GM21367 (cell line): Measurements from ENCODE around the gene TOR1B.
"Not testable (repeated sequence)": the region's sequence is repeated elsewhere in the genome, so short reads cannot be mapped to it uniquely, and the experiment has no call there.

ENCODE experiments used
- ATAC-seq: cut with Tn5 transposase; IDR thresholded peaks from one replicate; pipeline ENCODE4 v1.9.1; 2021; ENCODE audit not compliant: unreplicated experiment

The TOR1B gene

GRCh38 chr9:129802833-129803675 lies at the start of gene TOR1B:
Gene TOR1B (plus strand): TSS chr9:129803184. CDS start chr9:129803213, 29 bp downstream.
- peak; percentile 85 for ATAC-seq

GRCh38 chr9:129755151-129755550 lies 47.8 kb upstream of the TOR1B start:
- ATAC-seq = no peak

GRCh38 chr9:129756191-129756590 lies 46.8 kb upstream of the TOR1B start:
- no peak for ATAC-seq

- ATAC-seq = no peak
Observed at GRCh38 chr9:129757045-129757444, 45.9 kb upstream of the TOR1B start.

GRCh38 chr9:129759319-129759718 lies 43.7 kb upstream of the TOR1B start:
- ATAC-seq = no peak

- no peak for ATAC-seq
Observed at GRCh38 chr9:129759804-129760502, 43.0 kb upstream of the TOR1B start.

GRCh38 chr9:129760784-129761183 lies 42.2 kb upstream of the TOR1B start:
- not testable (repeated sequence) for ATAC-seq

GRCh38 chr9:129761293-129761900 lies 41.6 kb upstream of the TOR1B start:
- ATAC-seq = no peak

- no peak for ATAC-seq
Observed at GRCh38 chr9:129761901-129762369, 41.0 kb upstream of the TOR1B start.

- ATAC-seq = not testable (repeated sequence)
Observed at GRCh38 chr9:129762370-129762984, 40.5 kb upstream of the TOR1B start.

GRCh38 chr9:129762985-129763926 lies 39.7 kb upstream of the TOR1B start:
- no peak for ATAC-seq

- ATAC-seq = no peak
Observed at GRCh38 chr9:129765764-129766317, 37.1 kb upstream of the TOR1B start.

- no peak for ATAC-seq
Observed at GRCh38 chr9:129768486-129768885, 34.5 kb upstream of the TOR1B start.

GRCh38 chr9:129769669-129770068 lies 33.3 kb upstream of the TOR1B start:
- ATAC-seq = no peak

GRCh38 chr9:129770741-129771140 lies 32.2 kb upstream of the TOR1B start:
- no peak for ATAC-seq

GRCh38 chr9:129773262-129774048 lies 29.5 kb upstream of the TOR1B start:
- no peak for ATAC-seq

GRCh38 chr9:129774791-129775447 lies 28.1 kb upstream of the TOR1B start:
- no peak for ATAC-seq

- ATAC-seq = no peak
Observed at GRCh38 chr9:129775448-129775798, 27.6 kb upstream of the TOR1B start.

- not testable (repeated sequence) for ATAC-seq
Observed at GRCh38 chr9:129776096-129776495, 26.9 kb upstream of the TOR1B start.
